HG03039 (cell line): Measurements from ENCODE around the gene MCC.
A peak's percentile ranks its signal among the peaks of the same experiment; 100 is the strongest.

ENCODE experiments used
- ATAC-seq: cut with Tn5 transposase; IDR thresholded peaks from one replicate; pipeline ENCODE4 v1.9.1; 2021; ENCODE audit warnings: mild to moderate bottlenecking, moderate library complexity; ENCODE audit not compliant: unreplicated experiment

MCC gene

GRCh38 chr5:113017881-113018635 is 470.2 kb downstream of the MCC start:
- no peak for ATAC-seq

- no peak for ATAC-seq
These were observed 482.8 kb downstream of the MCC start for GRCh38 chr5:113005454-113005853.

- no peak for ATAC-seq
These were observed 484.5 kb downstream of the MCC start for GRCh38 chr5:113003763-113004162.

- ATAC-seq, result no peak
These were observed 485.8 kb downstream of the MCC start for GRCh38 chr5:113002423-113002822.

GRCh38 chr5:113000466-113000865 is 487.8 kb downstream of the MCC start:
- ATAC-seq, result no peak

- ATAC-seq, result no peak
These were observed 490.0 kb downstream of the MCC start for GRCh38 chr5:112998296-112998695.

- ATAC-seq, result no peak
These were observed 491.4 kb downstream of the MCC start for GRCh38 chr5:112996830-112997374.

GRCh38 chr5:112995764-112996618 is 492.3 kb downstream of the MCC start:
- ATAC-seq, result peak; percentile 86

- ATAC-seq, result no peak
These were observed 502.0 kb downstream of the MCC start for GRCh38 chr5:112986224-112986623.

- ATAC-seq, result no peak
These were observed 504.9 kb downstream of the MCC start for GRCh38 chr5:112983363-112983762.

- ATAC-seq, result no peak
These were observed 508.5 kb downstream of the MCC start for GRCh38 chr5:112979723-112980122.

GRCh38 chr5:112978836-112979235 is 509.4 kb downstream of the MCC start:
- no peak for ATAC-seq

GRCh38 chr5:112977440-112977861 is 510.8 kb downstream of the MCC start:
- ATAC-seq, result no peak

GRCh38 chr5:112976432-112977309 is 511.6 kb downstream of the MCC start, which contains the start of gene DCP2:
Gene DCP2, plus strand, starts transcription at chr5:112976798. Its CDS starts 136 bp downstream, at chr5:112976934.
- ATAC-seq, result peak; percentile 99

- peak; percentile 7 for ATAC-seq
These were observed 512.4 kb downstream of the MCC start for GRCh38 chr5:112975721-112976431.

- no peak for ATAC-seq
These were observed 513.4 kb downstream of the MCC start for GRCh38 chr5:112974901-112975300.

GRCh38 chr5:112973904-112974303 is 514.3 kb downstream of the MCC start:
- no peak for ATAC-seq

GRCh38 chr5:112973036-112973435 is 515.2 kb downstream of the MCC start:
- no peak for ATAC-seq
